HG03280 (cell line): ENCODE measurements around the gene CPNE5.

Experiments
- ATAC-seq: cut with Tn5 transposase; IDR thresholded peaks from one replicate; pipeline ENCODE4 v1.9.1; 2021; ENCODE audit warnings: mild to moderate bottlenecking, moderate library complexity; ENCODE audit not compliant: unreplicated experiment

The CPNE5 gene

DNA sequence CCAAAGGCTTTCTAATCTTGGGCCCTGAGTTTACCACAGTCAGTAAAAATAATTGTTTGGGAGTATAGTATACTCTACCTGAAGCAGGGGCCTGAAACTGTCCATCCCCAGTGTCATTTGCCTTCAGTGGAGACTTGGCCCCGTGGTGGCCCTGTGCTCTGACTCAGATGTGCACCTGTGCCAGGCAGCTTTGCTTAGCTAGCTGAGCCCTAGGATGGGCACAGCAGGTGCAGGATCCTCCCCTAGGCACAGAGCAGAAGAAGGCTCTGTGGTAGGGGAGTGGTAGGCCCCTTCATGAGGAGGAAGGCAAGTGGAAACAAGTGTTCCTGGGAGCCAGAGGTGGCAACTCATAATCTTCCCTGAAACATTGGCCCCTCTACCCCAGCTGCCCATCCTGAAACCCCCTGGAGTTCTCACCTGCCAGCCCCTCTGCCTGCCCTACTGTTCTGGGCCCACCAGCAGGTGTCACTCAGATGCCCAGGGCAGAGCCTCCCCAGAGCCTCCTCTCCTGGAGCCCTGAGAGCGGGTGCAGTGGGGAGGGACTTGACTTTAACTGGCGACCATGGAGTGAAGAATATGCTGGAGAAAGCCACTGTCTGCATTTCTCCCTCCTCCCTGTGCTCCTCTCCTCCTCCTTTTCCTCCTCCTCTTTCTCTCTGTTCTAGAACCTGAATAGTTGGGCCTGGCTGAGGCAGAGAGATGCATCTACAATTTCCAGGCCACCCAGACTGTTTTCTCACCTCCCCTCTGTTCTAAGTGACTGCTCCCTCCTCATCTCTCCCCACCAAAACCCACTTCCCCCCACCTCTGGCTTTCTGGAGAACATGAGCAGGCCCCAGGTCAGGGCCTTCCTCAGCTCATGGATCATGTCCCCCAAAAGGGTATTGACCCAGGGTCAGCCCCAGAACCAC lies 2.9 kb downstream of the CPNE5 start:
- no peak for ATAC-seq

GRCh38 chr6:36834576-36835341 lies 4.5 kb downstream of the CPNE5 start:
- no peak for ATAC-seq

- ATAC-seq: no peak
Measured at GRCh38 chr6:36833182-36833789, 6.0 kb downstream of the CPNE5 start.

GRCh38 chr6:36832313-36832712 lies 6.9 kb downstream of the CPNE5 start:
- no peak for ATAC-seq

DNA sequence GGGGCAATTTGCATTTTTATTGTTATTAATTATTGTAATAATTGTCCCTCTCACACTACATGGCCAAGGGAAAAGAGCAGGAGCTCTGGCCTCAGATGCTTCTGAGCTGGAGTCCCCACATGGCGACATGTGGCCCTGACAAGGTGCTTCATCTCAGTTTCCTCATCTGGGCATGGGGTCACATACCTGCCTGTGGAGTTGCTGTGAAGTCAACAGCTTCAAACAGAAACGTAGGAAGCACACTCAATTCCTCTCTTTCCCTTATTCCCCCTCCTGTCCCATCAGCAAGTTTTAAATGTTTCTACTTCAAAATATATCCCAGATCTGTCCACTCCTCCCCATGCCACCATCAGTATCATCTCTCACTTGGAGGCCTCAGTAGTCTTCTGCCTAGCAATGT lies 8.7 kb downstream of the CPNE5 start:
- ATAC-seq: no peak

DNA sequence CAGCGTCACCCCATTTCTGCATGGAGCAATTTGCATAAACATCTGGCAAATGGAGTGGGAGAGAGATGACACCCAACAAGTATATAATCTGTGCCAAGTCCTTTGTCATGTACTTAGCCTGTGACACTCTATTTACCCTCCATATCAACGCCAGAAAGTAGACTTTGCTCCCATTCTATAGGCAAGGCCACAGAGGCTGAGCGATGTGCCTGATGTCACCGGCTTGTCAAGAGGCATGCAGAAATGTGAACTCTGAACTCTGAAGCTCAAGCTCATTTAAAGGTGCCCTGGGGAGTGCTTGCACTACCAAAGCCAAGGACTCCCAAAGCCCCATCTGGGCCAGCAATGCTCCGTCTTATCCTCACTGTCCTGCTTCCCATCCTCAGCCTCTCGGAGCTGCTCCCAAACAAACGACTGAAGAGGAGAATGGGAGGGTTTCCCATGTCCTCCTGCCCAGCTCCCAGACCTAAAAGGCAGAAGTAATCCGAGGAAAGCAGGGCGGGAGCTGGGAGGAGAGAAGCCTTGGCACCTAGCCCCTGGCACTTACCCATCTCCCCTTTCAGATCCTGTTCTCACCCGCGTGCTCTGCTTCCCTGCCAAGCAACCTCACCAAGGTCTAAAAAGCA lies 9.2 kb downstream of the CPNE5 start:
- ATAC-seq: no peak

DNA sequence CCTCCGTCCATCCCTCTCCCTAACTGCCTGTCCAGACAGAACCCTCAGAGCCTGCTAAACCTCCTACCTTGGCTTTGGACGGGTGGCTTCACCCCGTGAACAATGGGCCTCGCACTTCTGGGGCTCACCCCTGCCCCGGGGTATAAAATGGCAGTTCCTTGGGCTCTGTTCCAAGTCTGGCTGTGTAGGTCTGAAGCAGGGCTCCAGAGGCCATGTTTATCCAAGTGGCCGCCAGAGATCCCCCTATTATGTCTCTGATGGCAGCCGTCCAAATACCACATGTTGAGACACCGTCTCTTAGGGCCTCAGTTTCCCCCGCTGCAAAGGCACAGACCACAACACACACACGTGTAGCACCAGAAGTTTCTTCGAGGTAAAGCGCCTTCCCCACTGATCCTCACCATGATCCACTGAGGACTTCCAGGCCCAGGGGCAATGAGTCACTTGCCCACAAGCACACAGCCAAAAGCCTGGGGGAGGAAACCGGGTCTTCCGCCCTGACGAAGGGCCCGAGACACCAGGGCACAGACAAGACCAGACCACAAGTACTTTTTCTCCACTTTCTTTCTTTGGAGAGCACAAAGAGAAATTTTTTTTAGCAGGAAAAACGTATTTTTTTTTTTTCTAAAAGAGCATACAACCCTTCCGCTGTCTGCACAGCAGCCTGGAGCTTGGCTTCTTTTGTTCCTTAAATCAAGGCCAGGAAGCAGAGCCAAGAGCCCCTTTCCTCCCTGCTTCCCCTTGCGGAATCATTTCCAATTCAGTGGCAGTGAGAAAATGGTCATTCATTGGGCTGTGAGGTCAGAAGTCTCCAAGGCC lies 11.8 kb downstream of the CPNE5 start:
- ATAC-seq: no peak

GRCh38 chr6:36826520-36827227 lies 12.6 kb downstream of the CPNE5 start:
- no peak for ATAC-seq

DNA sequence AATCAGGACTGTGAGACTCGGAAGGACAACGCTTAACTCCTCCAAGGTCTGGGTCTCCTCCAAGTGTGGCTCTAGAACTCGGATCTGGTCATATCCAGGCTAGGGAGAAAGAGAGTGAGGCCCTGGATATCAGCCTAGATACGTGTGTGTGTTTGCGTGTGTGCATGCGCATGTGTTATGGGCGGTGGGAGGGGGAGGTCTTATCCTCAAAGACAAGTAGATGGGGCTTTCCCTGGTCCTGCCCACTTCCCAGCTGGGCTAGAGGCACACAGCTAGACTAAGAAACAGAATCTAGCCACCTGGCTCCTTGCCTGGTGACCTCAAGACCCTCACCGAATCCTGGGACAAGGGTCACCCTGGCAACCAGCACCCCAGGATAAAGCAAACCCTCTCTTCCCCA lies 13.2 kb downstream of the CPNE5 start:
- no peak for ATAC-seq

GRCh38 chr6:36825452-36825851 lies 13.8 kb downstream of the CPNE5 start:
- ATAC-seq: no peak

DNA sequence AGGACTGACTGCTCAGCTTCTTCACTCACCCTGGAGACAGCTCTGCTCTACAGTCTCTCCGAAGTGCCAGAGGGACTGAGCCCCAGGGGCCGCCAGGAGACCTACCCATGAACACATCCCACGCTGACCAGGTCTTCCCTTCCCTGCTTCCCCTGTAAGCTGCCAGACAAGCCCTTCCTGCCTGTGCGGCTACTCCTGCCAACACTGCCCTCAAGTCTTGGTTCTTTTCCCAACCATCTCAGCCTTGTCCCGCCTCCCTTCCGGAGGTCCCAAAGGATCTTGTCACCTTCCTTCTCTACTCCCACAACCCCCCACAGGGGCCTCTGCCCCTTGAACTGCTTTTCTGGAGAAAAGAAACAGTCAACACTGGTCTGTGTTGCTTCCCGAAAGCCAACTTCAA lies 15.0 kb downstream of the CPNE5 start:
- ATAC-seq: no peak

GRCh38 chr6:36823421-36824096 lies 15.7 kb downstream of the CPNE5 start:
- ATAC-seq: no peak

- no peak for ATAC-seq
Measured at GRCh38 chr6:36822506-36823269, 16.6 kb downstream of the CPNE5 start.

DNA sequence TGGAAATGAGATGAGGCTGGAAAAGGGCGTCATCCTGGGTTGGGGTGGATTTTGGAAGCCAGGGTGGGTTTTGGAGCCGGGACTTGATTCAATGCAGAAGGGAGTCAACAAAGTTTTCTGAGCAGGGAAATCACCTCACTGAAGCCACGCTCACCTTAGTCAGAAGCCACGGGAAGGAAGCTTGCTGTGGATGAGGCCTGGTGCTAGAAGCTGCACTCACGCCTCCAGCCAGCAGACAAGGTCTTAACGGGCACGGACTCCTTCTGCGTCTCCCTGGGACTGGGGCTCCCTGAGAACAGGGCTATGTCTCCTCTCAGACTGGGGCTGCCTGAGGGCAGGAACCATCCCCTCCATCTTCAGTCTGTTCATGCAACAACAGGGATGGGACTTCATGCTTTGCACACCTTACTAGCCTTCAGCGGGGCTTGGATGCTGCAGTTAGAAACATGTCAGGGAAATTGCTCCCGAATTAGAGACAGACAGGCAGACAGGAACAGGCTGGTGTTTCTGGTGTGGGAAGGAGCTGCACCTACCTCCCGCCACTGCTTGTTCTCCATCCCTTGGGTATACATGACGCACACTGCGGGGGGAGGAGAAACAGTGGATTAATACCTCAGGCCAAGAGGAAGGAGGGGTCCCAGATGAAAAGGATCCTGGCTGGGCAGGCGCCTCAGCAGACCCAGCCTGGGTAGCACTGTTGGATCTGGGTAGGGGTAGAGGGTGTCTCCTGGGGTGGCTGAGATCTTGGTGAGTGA lies 17.5 kb downstream of the CPNE5 start:
- no peak for ATAC-seq

DNA sequence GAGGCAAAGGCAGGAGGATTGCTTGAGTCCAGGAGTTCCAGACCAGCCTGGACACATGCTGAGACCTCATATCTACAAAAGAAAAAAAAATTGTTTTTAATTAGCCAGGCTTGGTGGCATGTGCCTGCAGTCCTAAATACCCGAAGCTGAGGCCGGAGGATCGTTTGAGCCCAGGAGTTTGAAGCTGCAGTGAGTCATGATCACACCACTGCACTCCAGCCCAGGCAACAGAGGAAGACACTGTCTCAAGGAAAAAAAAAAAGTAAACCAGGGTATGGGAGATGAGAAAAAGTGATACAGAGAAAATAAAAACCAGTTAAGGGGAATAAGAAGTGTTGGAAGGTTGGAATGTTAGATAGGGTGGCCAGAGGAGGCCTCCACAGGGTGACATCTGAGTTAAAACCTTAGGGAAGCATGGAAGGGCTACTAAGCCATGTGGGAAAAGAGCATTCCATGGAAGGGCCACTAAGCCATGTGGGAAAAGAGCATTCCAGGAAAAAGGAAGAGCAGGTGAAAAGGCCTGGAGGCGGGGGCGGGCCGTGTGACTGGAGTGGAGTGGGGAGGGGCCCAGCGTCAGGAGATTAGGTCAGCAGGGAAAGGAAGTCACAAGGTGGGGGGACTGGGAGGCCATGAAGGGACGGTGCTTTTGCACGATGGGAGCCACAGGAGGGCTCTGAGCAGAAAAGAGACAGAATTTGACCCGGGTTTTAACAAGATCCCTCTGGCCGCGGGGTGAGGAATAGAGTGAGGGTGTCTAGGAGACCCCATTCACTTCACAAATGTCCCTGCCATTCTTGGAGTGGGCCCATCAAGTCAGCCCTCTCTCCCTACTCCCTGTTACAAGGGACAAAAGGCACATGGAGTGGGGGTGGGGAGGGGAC lies 18.3 kb downstream of the CPNE5 start:
- no peak for ATAC-seq

- no peak for ATAC-seq
Measured at GRCh38 chr6:36818756-36819155, 20.5 kb downstream of the CPNE5 start.

- no peak for ATAC-seq
Measured at GRCh38 chr6:36817847-36818246, 21.4 kb downstream of the CPNE5 start.
